Kidney tubule cell (primary cell): ENCODE data around the gene ZNF148.
"Not testable (repeated sequence)": the region's sequence is repeated elsewhere in the genome, so short reads cannot be mapped to it uniquely, and the experiment has no call there.

Source experiments
- DNase-seq: peaks from one replicate; pipeline ENCODE4 v3.0.0-alpha.2; 2018; ENCODE audit warnings: low spot score

The ZNF148 gene, protein sequence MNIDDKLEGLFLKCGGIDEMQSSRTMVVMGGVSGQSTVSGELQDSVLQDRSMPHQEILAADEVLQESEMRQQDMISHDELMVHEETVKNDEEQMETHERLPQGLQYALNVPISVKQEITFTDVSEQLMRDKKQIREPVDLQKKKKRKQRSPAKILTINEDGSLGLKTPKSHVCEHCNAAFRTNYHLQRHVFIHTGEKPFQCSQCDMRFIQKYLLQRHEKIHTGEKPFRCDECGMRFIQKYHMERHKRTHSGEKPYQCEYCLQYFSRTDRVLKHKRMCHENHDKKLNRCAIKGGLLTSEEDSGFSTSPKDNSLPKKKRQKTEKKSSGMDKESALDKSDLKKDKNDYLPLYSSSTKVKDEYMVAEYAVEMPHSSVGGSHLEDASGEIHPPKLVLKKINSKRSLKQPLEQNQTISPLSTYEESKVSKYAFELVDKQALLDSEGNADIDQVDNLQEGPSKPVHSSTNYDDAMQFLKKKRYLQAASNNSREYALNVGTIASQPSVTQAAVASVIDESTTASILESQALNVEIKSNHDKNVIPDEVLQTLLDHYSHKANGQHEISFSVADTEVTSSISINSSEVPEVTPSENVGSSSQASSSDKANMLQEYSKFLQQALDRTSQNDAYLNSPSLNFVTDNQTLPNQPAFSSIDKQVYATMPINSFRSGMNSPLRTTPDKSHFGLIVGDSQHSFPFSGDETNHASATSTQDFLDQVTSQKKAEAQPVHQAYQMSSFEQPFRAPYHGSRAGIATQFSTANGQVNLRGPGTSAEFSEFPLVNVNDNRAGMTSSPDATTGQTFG

GRCh38 chr3:125374996-125375941, at the start of gene ZNF148:
TSS of gene ZNF148 (minus strand) at chr3:125375325. CDS start at chr3:125313640, 61,685 bp downstream.
- DNase-seq = peak; percentile 93

GRCh38 chr3:125418306-125418705, 43.2 kb upstream of the ZNF148 start:
- DNase-seq = no peak

- no peak for DNase-seq
Measured at GRCh38 chr3:125416235-125416634, 41.1 kb upstream of the ZNF148 start.

DNA sequence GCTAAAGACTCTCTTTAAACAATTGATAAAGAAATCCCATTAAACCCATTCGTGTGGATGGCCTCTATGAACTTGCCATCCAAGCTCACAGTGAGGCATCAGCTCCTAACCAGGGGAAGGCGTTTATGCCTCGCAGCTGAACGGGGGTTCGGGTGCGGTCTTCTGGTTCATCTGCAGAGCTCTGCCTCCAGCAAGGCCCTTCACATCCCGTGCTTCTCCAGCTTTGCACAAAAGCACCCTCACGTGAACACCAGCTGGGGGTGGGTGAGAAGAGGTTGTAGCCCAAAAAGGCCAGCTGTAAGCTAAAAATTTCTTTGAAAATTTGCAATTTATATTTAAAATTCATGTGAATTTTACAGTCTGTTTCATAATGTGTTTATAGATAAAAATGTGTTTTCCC, 39.5 kb upstream of the ZNF148 start:
- DNase-seq = no peak

GRCh38 chr3:125410922-125411321, 35.8 kb upstream of the ZNF148 start:
- no peak for DNase-seq

DNA sequence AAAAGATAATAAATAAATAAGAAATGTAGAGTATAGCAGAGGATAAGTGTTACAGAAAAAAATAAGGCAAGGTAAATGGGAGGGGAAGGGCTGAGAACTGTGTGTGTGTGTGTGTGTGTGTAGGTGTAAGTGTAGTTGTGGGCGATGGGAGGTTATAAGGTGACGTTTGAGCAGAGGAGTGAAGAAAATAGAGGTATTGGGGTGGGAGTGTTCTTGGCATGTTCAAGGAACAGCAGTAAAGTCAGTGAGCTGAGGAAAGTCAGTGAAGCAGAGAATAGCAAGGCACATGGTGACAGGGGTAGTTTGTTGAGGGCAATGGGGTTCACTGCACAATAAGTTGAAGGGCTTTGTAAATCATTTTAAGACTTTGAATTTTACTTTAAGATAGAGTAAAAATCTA, 30.9 kb upstream of the ZNF148 start:
- peak; percentile 74 for DNase-seq

GRCh38 chr3:125405515-125405914, 30.4 kb upstream of the ZNF148 start:
- not testable (repeated sequence) for DNase-seq

- DNase-seq = peak; percentile 59
Measured at GRCh38 chr3:125403789-125404188, 28.7 kb upstream of the ZNF148 start.

DNA sequence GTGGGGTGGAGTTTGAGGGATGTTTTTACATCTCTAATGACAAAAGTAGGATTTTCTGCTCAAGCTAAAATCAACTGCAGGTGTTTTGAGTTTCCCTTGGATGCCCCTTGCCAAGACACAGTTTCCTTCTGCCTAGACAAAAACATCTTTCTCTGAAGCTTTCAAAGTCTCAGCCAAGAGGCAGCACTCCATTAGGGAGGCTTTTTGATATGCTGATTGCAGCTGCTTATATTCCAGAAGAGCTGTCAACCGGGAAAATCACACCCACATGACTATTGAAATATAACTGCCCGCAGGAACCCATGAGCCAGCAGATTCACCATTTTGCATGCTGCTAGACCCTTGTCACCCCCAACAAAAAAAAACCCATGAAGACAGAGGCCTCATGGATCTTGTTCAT, 27.5 kb upstream of the ZNF148 start:
- DNase-seq = no peak

DNA sequence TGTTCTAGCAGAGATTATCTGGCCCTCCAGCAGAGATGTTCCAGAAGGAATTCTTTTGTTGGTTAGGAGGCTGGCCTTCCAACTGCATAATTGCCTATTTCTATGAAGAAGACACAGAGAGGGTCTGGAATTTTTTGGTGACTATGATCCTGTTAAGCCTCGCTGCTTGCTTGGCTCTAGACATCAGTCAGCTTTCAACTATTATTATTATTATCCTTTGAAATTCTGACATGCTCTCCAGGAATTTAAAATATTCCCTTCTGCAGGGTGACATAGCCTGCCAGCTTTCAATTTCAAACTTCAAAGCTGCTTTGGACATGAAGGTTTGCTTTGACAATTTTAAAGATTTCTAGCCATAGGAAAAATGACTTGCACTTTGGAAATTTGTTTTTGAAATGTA, 26.3 kb upstream of the ZNF148 start:
- peak; percentile 89 for DNase-seq

GRCh38 chr3:125398952-125399351, 23.8 kb upstream of the ZNF148 start:
- peak; percentile 33 for DNase-seq

GRCh38 chr3:125395091-125395490, 20.0 kb upstream of the ZNF148 start:
- DNase-seq = no peak

DNA sequence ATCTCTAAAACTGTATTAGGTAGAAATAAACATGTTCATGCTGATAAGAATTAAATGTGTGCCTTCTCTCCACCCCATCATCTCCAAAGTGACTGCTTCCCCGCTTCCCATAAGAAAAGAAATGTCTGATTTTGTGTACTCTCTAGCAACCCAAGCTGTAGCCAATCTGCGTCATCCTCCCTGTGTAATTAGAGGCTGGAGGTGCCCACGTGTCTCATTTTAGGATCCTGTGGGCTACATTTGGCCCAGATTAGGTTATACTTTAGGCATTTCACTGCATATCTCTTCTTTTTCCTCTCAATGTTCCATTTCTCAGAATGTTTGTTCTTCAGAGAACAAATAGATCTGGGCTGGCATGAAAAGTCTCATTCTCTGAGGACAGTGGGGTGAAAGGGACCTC, 19.3 kb upstream of the ZNF148 start:
- DNase-seq = no peak

DNA sequence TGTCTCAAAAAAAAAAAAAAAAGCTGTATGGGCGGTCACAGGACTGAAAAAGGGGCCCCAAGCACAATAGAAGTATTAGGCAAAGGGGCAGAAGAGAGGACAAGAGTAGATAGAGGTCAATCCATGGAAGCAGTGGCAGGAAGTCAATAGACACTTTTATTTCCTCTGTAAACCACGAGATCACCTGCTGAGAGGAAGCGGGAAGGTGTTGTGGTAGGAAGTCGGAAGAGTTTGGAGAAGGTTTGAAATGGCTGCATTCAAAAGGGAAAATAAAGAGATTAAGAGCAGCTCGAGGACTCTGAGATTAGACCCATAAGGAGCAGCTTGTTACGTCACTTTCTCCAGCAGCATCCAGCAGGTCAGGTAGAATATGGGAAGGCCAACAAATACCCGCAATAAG, 14.2 kb upstream of the ZNF148 start:
- no peak for DNase-seq

- DNase-seq = not testable (repeated sequence)
Measured at GRCh38 chr3:125388369-125388768, 13.2 kb upstream of the ZNF148 start.

GRCh38 chr3:125386811-125387210, 11.7 kb upstream of the ZNF148 start:
- DNase-seq = no peak

GRCh38 chr3:125383744-125384143, 8.6 kb upstream of the ZNF148 start:
- DNase-seq = no peak

DNA sequence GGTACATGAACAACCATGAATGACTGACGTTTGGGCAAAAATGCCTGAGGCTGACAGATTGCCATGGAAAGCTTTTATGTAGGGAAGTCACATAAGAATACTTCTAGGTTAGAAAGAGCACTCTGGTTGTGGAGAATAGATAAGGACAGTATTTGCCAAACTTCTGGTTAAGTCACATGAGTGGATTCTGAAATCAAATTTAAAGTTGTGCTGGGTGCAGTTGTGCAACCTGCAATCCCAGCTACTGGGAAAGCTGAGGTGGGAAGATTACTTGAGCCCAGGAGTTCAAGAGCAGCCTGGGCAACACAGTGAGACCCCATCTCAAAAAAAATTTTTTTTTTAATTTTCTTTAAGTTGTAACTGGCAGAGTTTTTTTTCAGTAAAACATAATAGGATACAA, 7.2 kb upstream of the ZNF148 start:
- DNase-seq = no peak

DNA sequence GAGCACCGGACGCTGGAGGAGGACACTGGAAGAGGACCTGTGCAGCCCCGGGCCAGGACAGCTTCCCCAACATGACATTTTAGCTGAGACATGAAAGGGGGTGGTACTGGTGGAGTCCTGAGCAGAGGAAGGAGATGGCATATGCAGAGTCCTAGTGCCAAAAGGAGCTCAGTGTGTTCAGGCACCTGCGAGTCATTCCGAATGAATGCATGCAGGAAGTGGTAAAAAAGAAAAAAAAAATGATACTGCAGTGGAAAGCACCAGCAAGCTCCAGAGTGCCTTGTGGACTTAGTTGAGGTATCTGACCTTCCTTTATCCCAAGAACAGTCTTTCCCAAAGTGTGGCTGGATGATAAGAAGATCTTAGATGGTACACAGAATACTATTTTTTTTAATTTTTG, 6.6 kb upstream of the ZNF148 start:
- peak; percentile 87 for DNase-seq

DNA sequence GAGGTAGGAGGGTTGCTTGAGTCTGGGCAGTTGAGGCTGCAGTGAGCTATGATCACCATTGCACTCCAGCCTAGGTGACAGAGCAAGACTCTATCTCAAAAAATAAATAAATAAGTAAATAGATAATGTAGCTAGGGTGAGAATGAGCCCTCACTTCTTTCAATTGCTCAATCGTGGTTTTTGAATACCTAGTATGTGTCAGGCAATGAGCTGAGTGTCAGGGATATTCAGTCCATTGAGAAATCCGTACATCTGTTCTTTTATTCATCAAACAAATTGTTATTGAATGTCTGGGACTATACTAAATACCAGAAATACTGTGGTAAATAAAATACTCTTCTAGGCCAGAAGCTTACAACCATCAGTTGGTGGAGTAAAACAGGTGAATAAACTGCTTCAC, 6.2 kb upstream of the ZNF148 start:
- peak; percentile 45 for DNase-seq

GRCh38 chr3:125379483-125379882, 4.4 kb upstream of the ZNF148 start:
- DNase-seq = no peak

DNA sequence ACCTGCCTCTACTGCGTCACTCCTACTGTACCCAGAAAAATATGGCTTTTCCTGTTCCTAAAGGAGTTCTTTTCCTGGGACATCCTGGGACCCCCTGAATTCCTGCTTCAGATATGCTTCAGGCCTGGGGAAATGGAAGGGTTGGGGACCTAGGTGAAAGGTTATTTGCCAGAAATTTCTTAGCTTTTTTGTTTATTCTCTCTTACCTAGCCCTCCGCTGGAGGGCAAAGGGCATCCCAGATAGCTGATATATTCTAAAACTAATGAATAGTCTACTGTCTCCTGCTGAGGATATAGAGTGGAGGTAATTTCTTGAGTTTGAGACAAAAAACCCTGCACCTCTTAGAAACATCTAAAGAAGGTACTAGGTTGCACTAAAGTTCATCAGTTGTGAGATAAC, 3.6 kb upstream of the ZNF148 start:
- no peak for DNase-seq
